ENCODE measurements around the gene LKAAEAR1.
A peak's percentile ranks its signal among the peaks of the same experiment; 100 is the strongest.

LKAAEAR1 gene

GRCh38 chr20:64111841-64112641, 27.8 kb upstream of the LKAAEAR1 start:
- DNase-seq (ENCODE audit: low read depth in 2 of 2, low spot score in 1 of 2) = no peak

- DNase-seq (ENCODE audit: low read depth in 2 of 2, low spot score in 1 of 2) = no peak
These were observed 26.3 kb upstream of the LKAAEAR1 start for GRCh38 chr20:64110411-64111068.

- DNase-seq (ENCODE audit: low read depth in 2 of 2, low spot score in 1 of 2) = no peak
These were observed 25.7 kb upstream of the LKAAEAR1 start for GRCh38 chr20:64109831-64110391.

- no peak for DNase-seq (ENCODE audit: low read depth in 2 of 2, low spot score in 1 of 2)
These were observed 24.8 kb upstream of the LKAAEAR1 start for GRCh38 chr20:64108731-64109681.

- no peak for DNase-seq (ENCODE audit: low read depth in 2 of 2, low spot score in 1 of 2)
These were observed 23.7 kb upstream of the LKAAEAR1 start for GRCh38 chr20:64107736-64108457.

GRCh38 chr20:64106981-64107735, 23.0 kb upstream of the LKAAEAR1 start, which contains the start of gene NPBWR2:
Gene NPBWR2 (minus strand): TSS chr20:64107565. CDS start chr20:64106831, 734 bp downstream.
- DNase-seq (ENCODE audit: low read depth in 2 of 2, low spot score in 1 of 2) = no peak

- DNase-seq (ENCODE audit: low read depth in 2 of 2, low spot score in 1 of 2) = no peak
These were observed 22.3 kb upstream of the LKAAEAR1 start for GRCh38 chr20:64106435-64106961.

- DNase-seq (ENCODE audit: low read depth in 2 of 2, low spot score in 1 of 2) = no peak
These were observed 21.7 kb upstream of the LKAAEAR1 start for GRCh38 chr20:64105846-64106434.

GRCh38 chr20:64104667-64105451, 20.7 kb upstream of the LKAAEAR1 start:
- no peak for DNase-seq (ENCODE audit: low read depth in 2 of 2, low spot score in 1 of 2)

GRCh38 chr20:64103871-64104666, 19.9 kb upstream of the LKAAEAR1 start:
- DNase-seq (ENCODE audit: low read depth in 2 of 2, low spot score in 1 of 2) = no peak

GRCh38 chr20:64102647-64103354, 18.6 kb upstream of the LKAAEAR1 start:
- no peak for DNase-seq (ENCODE audit: low read depth in 2 of 2, low spot score in 1 of 2)

GRCh38 chr20:64101731-64102621, 17.8 kb upstream of the LKAAEAR1 start:
- DNase-seq (ENCODE audit: low read depth in 2 of 2, low spot score in 1 of 2) = peak; percentile 26 to 33

GRCh38 chr20:64100946-64101688, 16.9 kb upstream of the LKAAEAR1 start:
- DNase-seq (ENCODE audit: low read depth in 2 of 2, low spot score in 1 of 2) = no peak

GRCh38 chr20:64100566-64100888, 16.3 kb upstream of the LKAAEAR1 start:
- DNase-seq (ENCODE audit: low read depth in 2 of 2, low spot score in 1 of 2) = no peak

- DNase-seq (ENCODE audit: low read depth in 2 of 2, low spot score in 1 of 2) = no peak
These were observed 15.8 kb upstream of the LKAAEAR1 start for GRCh38 chr20:64099880-64100565.

Measured in stimulated activated CD8-positive, alpha-beta memory T cell treated with anti-CD3 and anti-CD28 coated beads, Interleukin-4, amount 100 ng/mL, for 4 hours (primary cell).